ENCODE measurements around the gene MRPS18B. TPM values are rescaled to one million over a fixed set of nuclear protein-coding genes. Genes with fewer than 3 reads are reported as not detected.
A peak's percentile ranks its signal among the peaks of the same experiment; 100 is the strongest.
"Not testable (repeated sequence)": the region's sequence is repeated elsewhere in the genome, so short reads cannot be mapped to it uniquely, and the experiment has no call there.

The MRPS18B gene
- total RNA-seq, 1 donor from 2014 or later, result 55.0 TPM

DNA sequence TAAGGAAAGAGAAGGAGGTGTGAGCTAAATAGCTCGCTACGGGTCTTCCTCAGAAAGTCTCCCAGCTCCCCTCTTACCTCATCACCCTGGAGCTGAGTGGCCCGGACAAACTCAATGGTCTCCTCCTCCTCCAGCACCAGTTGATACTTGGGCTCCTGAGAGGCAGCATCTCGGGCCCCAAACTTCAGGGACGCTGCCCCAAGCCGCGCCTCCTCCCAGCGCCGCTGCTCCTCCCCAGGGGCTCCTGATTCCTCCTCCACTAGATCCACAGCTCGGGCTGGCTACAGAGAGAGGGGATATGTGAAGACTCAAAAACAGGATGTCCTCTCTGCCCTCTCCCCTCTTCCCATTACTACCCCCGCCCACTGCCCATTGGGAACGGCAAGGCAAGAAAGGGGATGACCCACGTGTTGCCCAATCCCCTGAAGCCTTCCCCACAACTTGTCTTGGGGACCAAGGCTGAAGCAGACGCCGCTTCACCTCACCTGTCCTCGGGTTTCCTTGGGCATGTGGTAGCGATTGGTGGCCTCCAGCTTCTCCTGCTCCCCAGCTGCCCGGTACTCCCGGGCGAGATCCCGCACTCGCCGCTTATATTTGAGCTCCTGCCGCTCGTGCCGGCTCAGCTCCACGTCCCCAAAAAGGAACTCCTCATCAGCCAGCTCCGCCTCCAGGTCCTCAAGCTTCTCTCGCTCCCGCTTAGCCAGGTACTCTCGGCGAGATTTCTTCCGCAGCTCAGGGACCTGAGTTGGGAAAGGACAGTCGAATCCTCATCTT, 47.5 kb downstream of the MRPS18B start:
- Histone ChIP-seq H3K4me3 (no peak overlapping the region), H3K9me3 (no peaks in the 10 kb centered on the region), H3K27me3 (ENCODE audit: low read depth) (no peaks in the 10 kb centered on the region), H3K36me3 (peaks cover 99% of the 10 kb centered on the region), H3K4me1 (no peaks in the 10 kb centered on the region), H3K27ac (no peak overlapping the region)
- intact Hi-C loops (cut with DNase I), result no loop called here
- TF ChIP-seq, protein P1, sequence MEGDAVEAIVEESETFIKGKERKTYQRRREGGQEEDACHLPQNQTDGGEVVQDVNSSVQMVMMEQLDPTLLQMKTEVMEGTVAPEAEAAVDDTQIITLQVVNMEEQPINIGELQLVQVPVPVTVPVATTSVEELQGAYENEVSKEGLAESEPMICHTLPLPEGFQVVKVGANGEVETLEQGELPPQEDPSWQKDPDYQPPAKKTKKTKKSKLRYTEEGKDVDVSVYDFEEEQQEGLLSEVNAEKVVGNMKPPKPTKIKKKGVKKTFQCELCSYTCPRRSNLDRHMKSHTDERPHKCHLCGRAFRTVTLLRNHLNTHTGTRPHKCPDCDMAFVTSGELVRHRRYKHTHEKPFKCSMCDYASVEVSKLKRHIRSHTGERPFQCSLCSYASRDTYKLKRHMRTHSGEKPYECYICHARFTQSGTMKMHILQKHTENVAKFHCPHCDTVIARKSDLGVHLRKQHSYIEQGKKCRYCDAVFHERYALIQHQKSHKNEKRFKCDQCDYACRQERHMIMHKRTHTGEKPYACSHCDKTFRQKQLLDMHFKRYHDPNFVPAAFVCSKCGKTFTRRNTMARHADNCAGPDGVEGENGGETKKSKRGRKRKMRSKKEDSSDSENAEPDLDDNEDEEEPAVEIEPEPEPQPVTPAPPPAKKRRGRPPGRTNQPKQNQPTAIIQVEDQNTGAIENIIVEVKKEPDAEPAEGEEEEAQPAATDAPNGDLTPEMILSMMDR (IDR thresholded peaks at IDR 0.05), result no peak
- ATAC-seq, result no peak
- DNase-seq, result no peak

DNA sequence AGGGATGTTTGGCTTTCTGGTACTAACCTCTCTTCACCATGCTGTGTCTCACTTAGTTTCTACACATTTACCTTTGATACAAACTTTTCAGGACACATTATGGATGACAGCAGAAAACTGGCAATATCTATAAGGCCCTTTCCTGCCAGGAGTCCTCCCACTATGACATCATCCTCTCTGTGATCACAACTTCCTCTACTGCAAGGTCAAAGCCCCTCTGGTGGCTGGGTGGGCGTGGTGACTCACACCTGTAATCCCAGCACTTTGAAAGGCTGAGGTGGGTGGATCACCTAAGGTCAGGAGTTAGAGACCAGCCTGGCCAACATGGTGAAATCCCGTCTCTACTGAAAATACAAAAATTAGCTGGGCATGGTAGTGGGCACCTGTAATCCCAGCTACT, 48.7 kb downstream of the MRPS18B start:
- ATAC-seq; DNase-seq; H3K27ac ChIP-seq; H3K9me3 ChIP-seq; H3K4me3 ChIP-seq; intact Hi-C loops (cut with DNase I); H3K4me1 ChIP-seq; H3K27me3 ChIP-seq (ENCODE audit: low read depth): not testable (repeated sequence)
- H3K36me3 ChIP-seq, result peaks cover 97% of the 10 kb centered on the region

DNA sequence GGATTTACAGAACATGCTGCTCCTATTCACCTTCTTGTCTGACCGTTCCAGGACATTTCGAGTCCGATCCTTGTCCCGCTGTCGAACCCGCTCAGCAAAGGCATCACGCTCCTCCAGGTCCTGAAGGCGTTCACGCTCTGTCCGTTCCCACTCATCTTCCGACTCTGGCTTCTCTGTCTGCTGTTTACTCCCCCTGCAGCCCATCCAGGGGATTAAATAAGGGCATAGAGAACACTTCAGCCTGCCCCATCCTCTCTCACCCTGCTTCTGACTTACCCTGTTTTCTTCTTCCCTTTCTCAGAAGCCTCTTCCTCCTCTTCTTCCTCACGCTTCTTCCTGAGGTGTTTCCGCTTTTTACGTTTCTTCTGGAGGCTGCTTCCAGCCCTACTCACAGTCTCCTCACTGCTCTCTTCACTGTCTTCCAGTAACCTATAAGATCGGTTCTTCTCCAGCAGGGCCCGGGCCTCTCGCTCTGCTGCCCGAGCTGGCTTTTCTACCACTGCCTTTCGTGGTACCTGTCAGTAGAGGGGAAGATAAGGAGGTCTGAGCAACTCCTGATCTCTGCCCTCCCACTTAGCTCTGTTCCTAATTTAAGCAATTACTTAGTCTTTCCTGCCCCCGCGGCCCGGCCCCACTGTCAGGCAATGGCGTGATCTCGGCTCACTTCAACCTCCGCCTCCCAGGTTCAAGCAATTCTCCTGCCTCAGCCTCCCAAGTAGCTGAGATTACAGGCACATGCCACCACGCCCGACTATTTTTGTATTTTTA, 53.3 kb downstream of the MRPS18B start:
- intact Hi-C loops (cut with DNase I), result no loop called here
- TF ChIP-seq, protein P1 (IDR thresholded peaks at IDR 0.05), result no peak
- no peak for ATAC-seq
- Histone ChIP-seq H3K36me3 (peaks cover 54% of the 10 kb centered on the region), H3K4me3 (no peak overlapping the region), H3K4me1 (peaks cover 22% of the 10 kb centered on the region), H3K27me3 (ENCODE audit: low read depth) (no peaks in the 10 kb centered on the region), H3K9me3 (no peaks in the 10 kb centered on the region), H3K27ac (no peak overlapping the region)
- DNase-seq, result no peak

DNA sequence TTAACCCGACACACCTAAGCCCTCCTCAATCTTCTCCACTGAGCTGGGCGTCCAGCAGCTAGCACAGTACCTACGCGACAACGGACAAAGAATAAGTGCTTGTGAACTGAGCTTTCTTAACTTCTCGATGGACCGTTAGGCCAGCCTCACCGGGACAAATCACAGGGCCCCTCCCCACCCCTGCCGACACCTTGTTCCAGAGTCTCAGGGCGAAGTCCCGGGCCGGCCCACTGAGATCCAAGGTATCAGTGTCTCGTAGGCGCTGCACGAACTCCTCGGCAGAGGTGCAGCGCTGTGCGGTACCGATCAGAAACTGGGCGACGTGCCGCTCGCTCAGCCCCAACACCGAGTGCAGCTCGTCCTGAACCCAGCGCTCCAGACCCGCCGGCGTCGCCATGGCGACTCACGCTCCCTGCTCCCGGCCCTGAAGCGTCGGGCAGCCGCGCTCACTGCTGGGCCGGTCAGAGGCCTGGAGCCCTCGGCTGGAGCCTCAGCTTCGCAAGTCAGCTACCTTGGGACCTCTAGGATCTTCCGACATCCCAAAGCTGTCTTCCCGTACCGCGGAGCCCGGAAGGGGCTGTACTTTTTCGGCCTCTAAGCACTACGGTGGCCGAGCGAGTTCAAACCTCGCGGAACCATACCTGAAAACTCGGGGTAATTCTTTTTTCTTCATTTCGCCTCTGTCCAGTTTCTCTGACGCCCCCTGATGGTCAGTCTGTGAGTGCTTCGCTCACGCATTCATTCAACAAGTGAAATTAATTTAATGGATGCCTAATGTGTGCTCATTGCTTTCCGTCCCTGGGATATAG, 55.0 kb downstream of the MRPS18B start, which contains the start of gene DHX16:
Gene DHX16 (minus strand): TSS at position 562 of the 809 bp plus-strand sequence. CDS start 165 bp downstream, at position 397.
- H3K9me3 ChIP-seq, result no peaks in the 10 kb centered on the region
- peak within 1 kb of the TSS; percentile 90 for H3K4me3 ChIP-seq
- intact Hi-C loops (cut with DNase I), result no loop called here
- no peaks in the 10 kb centered on the region for H3K27me3 ChIP-seq (ENCODE audit: low read depth)
- TF ChIP-seq, protein P1 (IDR thresholded peaks at IDR 0.05), result peak; percentile 84
- H3K27ac ChIP-seq, result peak within 1 kb of the TSS; percentile 75
- DNase-seq, result peak; percentile 96
- peaks cover 22% of the 10 kb centered on the region for H3K4me1 ChIP-seq
- peaks cover 54% of the 10 kb centered on the region for H3K36me3 ChIP-seq
- ATAC-seq, result peak; percentile 94 to 96

Small RNAs within 50 kb of the gene (microRNA-seq; reads per million reads assigned to microRNA genes)
- 46.8 reads per million, percentile 39 among the genes with 10 or more reads in this experiment for gene MIR877 (ENCODE audit: borderline number of aligned reads)

Other genes starting within 250 kb of the MRPS18B start
- gene HLA-E, start 128.3 kb upstream of the MRPS18B start, total RNA-seq, result 1,079 TPM
- gene GNL1, start 61.4 kb upstream of the MRPS18B start, total RNA-seq, result 54.9 TPM
- gene PRR3, start 60.5 kb upstream of the MRPS18B start, total RNA-seq, result 7.5 TPM
- 40.0 TPM for gene ABCF1, start 46.4 kb upstream of the MRPS18B start, total RNA-seq
- 68.8 TPM for gene PPP1R10, start 597 bp upstream of the MRPS18B start, total RNA-seq
- gene ATAT1, start 9.0 kb downstream of the MRPS18B start, total RNA-seq, result 8.9 TPM
- gene C6orf136, start 29.3 kb downstream of the MRPS18B start, total RNA-seq, result 19.9 TPM
- 28.4 TPM for gene DHX16, start 55.2 kb downstream of the MRPS18B start, total RNA-seq
- 78.5 TPM for gene PPP1R18, start 68.8 kb downstream of the MRPS18B start, total RNA-seq
- 10.0 TPM for gene NRM, start 73.1 kb downstream of the MRPS18B start, total RNA-seq
- 24.5 TPM for gene MDC1, start 99.4 kb downstream of the MRPS18B start, total RNA-seq
- 292 TPM for gene TUBB, start 102.5 kb downstream of the MRPS18B start, total RNA-seq
- 151 TPM for gene FLOT1, start 124.8 kb downstream of the MRPS18B start, total RNA-seq
- 18.0 TPM for gene IER3, start 126.7 kb downstream of the MRPS18B start, total RNA-seq

All from lower lobe of right lung (tissue), 2 donors.